ENCODE measurements around the gene FARS2.

FARS2 gene

GRCh38 chr6:5333658-5334057 lies 72.3 kb downstream of the FARS2 start:
- no peaks in the 10 kb centered on the region for H3K36me3 ChIP-seq (ENCODE audit: control insufficient read depth, low read depth, low read length)
- no peaks in the 10 kb centered on the region for H3K27me3 ChIP-seq (ENCODE audit: control insufficient read depth, insufficient read depth, low read length)
- no peaks in the 10 kb centered on the region for H3K9me3 ChIP-seq (ENCODE audit: control insufficient read depth, low read depth, low read length)
- H3K27ac ChIP-seq (ENCODE audit: low read length): no peak overlapping the region
- no peak overlapping the region for H3K9ac ChIP-seq (ENCODE audit: low read length)
- H3K4me3 ChIP-seq (ENCODE audit: low read length): no peak overlapping the region
- H3K4me1 ChIP-seq (ENCODE audit: control insufficient read depth, low read depth, low read length): no peaks in the 10 kb centered on the region

- Histone ChIP-seq H3K9me3 (ENCODE audit: control insufficient read depth, low read depth, low read length) (no peaks in the 10 kb centered on the region), H3K27ac (ENCODE audit: low read length) (no peak overlapping the region), H3K4me1 (ENCODE audit: control insufficient read depth, low read depth, low read length) (no peaks in the 10 kb centered on the region), H3K27me3 (ENCODE audit: control insufficient read depth, insufficient read depth, low read length) (no peaks in the 10 kb centered on the region), H3K36me3 (ENCODE audit: control insufficient read depth, low read depth, low read length) (no peaks in the 10 kb centered on the region), H3K9ac (ENCODE audit: low read length) (no peak overlapping the region), H3K4me3 (ENCODE audit: low read length) (no peak overlapping the region)
Observed at GRCh38 chr6:5334341-5334740, 73.0 kb downstream of the FARS2 start.

- Histone ChIP-seq H3K4me1 (ENCODE audit: control insufficient read depth, low read depth, low read length) (no peaks in the 10 kb centered on the region), H3K27ac (ENCODE audit: low read length) (no peak overlapping the region), H3K9me3 (ENCODE audit: control insufficient read depth, low read depth, low read length) (no peaks in the 10 kb centered on the region), H3K27me3 (ENCODE audit: control insufficient read depth, insufficient read depth, low read length) (no peaks in the 10 kb centered on the region), H3K4me3 (ENCODE audit: low read length) (no peak overlapping the region), H3K9ac (ENCODE audit: low read length) (no peak overlapping the region), H3K36me3 (ENCODE audit: control insufficient read depth, low read depth, low read length) (no peaks in the 10 kb centered on the region)
Observed at GRCh38 chr6:5335020-5335419, 73.7 kb downstream of the FARS2 start.

- no peaks in the 10 kb centered on the region for H3K27me3 ChIP-seq (ENCODE audit: control insufficient read depth, insufficient read depth, low read length)
- H3K9ac ChIP-seq (ENCODE audit: low read length): no peak overlapping the region
- no peaks in the 10 kb centered on the region for H3K4me1 ChIP-seq (ENCODE audit: control insufficient read depth, low read depth, low read length)
- H3K9me3 ChIP-seq (ENCODE audit: control insufficient read depth, low read depth, low read length): no peaks in the 10 kb centered on the region
- no peak overlapping the region for H3K4me3 ChIP-seq (ENCODE audit: low read length)
- H3K36me3 ChIP-seq (ENCODE audit: control insufficient read depth, low read depth, low read length): no peaks in the 10 kb centered on the region
- H3K27ac ChIP-seq (ENCODE audit: low read length): no peak overlapping the region
Observed at GRCh38 chr6:5337573-5337972, 76.3 kb downstream of the FARS2 start.

GRCh38 chr6:5338177-5338960 lies 77.1 kb downstream of the FARS2 start:
- H3K4me1 ChIP-seq (ENCODE audit: control insufficient read depth, low read depth, low read length): no peaks in the 10 kb centered on the region
- no peaks in the 10 kb centered on the region for H3K27me3 ChIP-seq (ENCODE audit: control insufficient read depth, insufficient read depth, low read length)
- H3K9me3 ChIP-seq (ENCODE audit: control insufficient read depth, low read depth, low read length): no peaks in the 10 kb centered on the region
- no peak overlapping the region for H3K9ac ChIP-seq (ENCODE audit: low read length)
- no peak overlapping the region for H3K4me3 ChIP-seq (ENCODE audit: low read length)
- no peaks in the 10 kb centered on the region for H3K36me3 ChIP-seq (ENCODE audit: control insufficient read depth, low read depth, low read length)
- H3K27ac ChIP-seq (ENCODE audit: low read length): no peak overlapping the region

- Histone ChIP-seq H3K9ac (ENCODE audit: low read length) (no peak overlapping the region), H3K27ac (ENCODE audit: low read length) (no peak overlapping the region), H3K36me3 (ENCODE audit: control insufficient read depth, low read depth, low read length) (no peaks in the 10 kb centered on the region), H3K4me3 (ENCODE audit: low read length) (no peak overlapping the region), H3K9me3 (ENCODE audit: control insufficient read depth, low read depth, low read length) (no peaks in the 10 kb centered on the region), H3K4me1 (ENCODE audit: control insufficient read depth, low read depth, low read length) (no peaks in the 10 kb centered on the region), H3K27me3 (ENCODE audit: control insufficient read depth, insufficient read depth, low read length) (no peaks in the 10 kb centered on the region)
Observed at GRCh38 chr6:5339786-5340185, 78.5 kb downstream of the FARS2 start.

GRCh38 chr6:5341845-5342244 lies 80.5 kb downstream of the FARS2 start:
- Histone ChIP-seq H3K27ac (ENCODE audit: low read length) (no peak overlapping the region), H3K9ac (ENCODE audit: low read length) (no peak overlapping the region), H3K36me3 (ENCODE audit: control insufficient read depth, low read depth, low read length) (no peaks in the 10 kb centered on the region), H3K4me3 (ENCODE audit: low read length) (no peak overlapping the region), H3K9me3 (ENCODE audit: control insufficient read depth, low read depth, low read length) (no peaks in the 10 kb centered on the region), H3K4me1 (ENCODE audit: control insufficient read depth, low read depth, low read length) (no peaks in the 10 kb centered on the region), H3K27me3 (ENCODE audit: control insufficient read depth, insufficient read depth, low read length) (no peaks in the 10 kb centered on the region)

- H3K9ac ChIP-seq (ENCODE audit: low read length): no peak overlapping the region
- no peak overlapping the region for H3K4me3 ChIP-seq (ENCODE audit: low read length)
- H3K27ac ChIP-seq (ENCODE audit: low read length): no peak overlapping the region
- no peaks in the 10 kb centered on the region for H3K36me3 ChIP-seq (ENCODE audit: control insufficient read depth, low read depth, low read length)
- no peaks in the 10 kb centered on the region for H3K27me3 ChIP-seq (ENCODE audit: control insufficient read depth, insufficient read depth, low read length)
- no peaks in the 10 kb centered on the region for H3K4me1 ChIP-seq (ENCODE audit: control insufficient read depth, low read depth, low read length)
- no peaks in the 10 kb centered on the region for H3K9me3 ChIP-seq (ENCODE audit: control insufficient read depth, low read depth, low read length)
Observed at GRCh38 chr6:5343998-5344397, 82.7 kb downstream of the FARS2 start.

- Histone ChIP-seq H3K27ac (ENCODE audit: low read length) (no peak overlapping the region), H3K9me3 (ENCODE audit: control insufficient read depth, low read depth, low read length) (no peaks in the 10 kb centered on the region), H3K4me1 (ENCODE audit: control insufficient read depth, low read depth, low read length) (no peaks in the 10 kb centered on the region), H3K9ac (ENCODE audit: low read length) (no peak overlapping the region), H3K27me3 (ENCODE audit: control insufficient read depth, insufficient read depth, low read length) (no peaks in the 10 kb centered on the region), H3K4me3 (ENCODE audit: low read length) (no peak overlapping the region), H3K36me3 (ENCODE audit: control insufficient read depth, low read depth, low read length) (no peaks in the 10 kb centered on the region)
Observed at GRCh38 chr6:5345324-5345723, 84.0 kb downstream of the FARS2 start.

GRCh38 chr6:5351552-5352210 lies 90.4 kb downstream of the FARS2 start:
- Histone ChIP-seq H3K36me3 (ENCODE audit: control insufficient read depth, low read depth, low read length) (no peaks in the 10 kb centered on the region), H3K9ac (ENCODE audit: low read length) (no peak overlapping the region), H3K27me3 (ENCODE audit: control insufficient read depth, insufficient read depth, low read length) (no peaks in the 10 kb centered on the region), H3K9me3 (ENCODE audit: control insufficient read depth, low read depth, low read length) (no peaks in the 10 kb centered on the region), H3K4me1 (ENCODE audit: control insufficient read depth, low read depth, low read length) (no peaks in the 10 kb centered on the region), H3K27ac (ENCODE audit: low read length) (no peak overlapping the region), H3K4me3 (ENCODE audit: low read length) (no peak overlapping the region)

GRCh38 chr6:5353971-5354370 lies 92.7 kb downstream of the FARS2 start:
- H3K9me3 ChIP-seq (ENCODE audit: control insufficient read depth, low read depth, low read length): no peaks in the 10 kb centered on the region
- no peak overlapping the region for H3K4me3 ChIP-seq (ENCODE audit: low read length)
- H3K4me1 ChIP-seq (ENCODE audit: control insufficient read depth, low read depth, low read length): no peaks in the 10 kb centered on the region
- no peak overlapping the region for H3K9ac ChIP-seq (ENCODE audit: low read length)
- no peaks in the 10 kb centered on the region for H3K27me3 ChIP-seq (ENCODE audit: control insufficient read depth, insufficient read depth, low read length)
- no peak overlapping the region for H3K27ac ChIP-seq (ENCODE audit: low read length)
- H3K36me3 ChIP-seq (ENCODE audit: control insufficient read depth, low read depth, low read length): no peaks in the 10 kb centered on the region

- Histone ChIP-seq H3K9ac (ENCODE audit: low read length) (no peak overlapping the region), H3K27me3 (ENCODE audit: control insufficient read depth, insufficient read depth, low read length) (no peaks in the 10 kb centered on the region), H3K27ac (ENCODE audit: low read length) (no peak overlapping the region), H3K4me3 (ENCODE audit: low read length) (no peak overlapping the region), H3K36me3 (ENCODE audit: control insufficient read depth, low read depth, low read length) (no peaks in the 10 kb centered on the region), H3K4me1 (ENCODE audit: control insufficient read depth, low read depth, low read length) (no peaks in the 10 kb centered on the region), H3K9me3 (ENCODE audit: control insufficient read depth, low read depth, low read length) (no peaks in the 10 kb centered on the region)
Observed at GRCh38 chr6:5357486-5357885, 96.2 kb downstream of the FARS2 start.
